NCI-H146 (cell line): Measurements from ENCODE around the gene AMD1.
"Not testable (repeated sequence)": the region's sequence is repeated elsewhere in the genome, so short reads cannot be mapped to it uniquely, and the experiment has no call there.

Experiments
- DNase-seq: peaks from one replicate; lab custom pipeline; 2025; lab: John Stamatoyannopoulos, UW

AMD1 gene

DNA sequence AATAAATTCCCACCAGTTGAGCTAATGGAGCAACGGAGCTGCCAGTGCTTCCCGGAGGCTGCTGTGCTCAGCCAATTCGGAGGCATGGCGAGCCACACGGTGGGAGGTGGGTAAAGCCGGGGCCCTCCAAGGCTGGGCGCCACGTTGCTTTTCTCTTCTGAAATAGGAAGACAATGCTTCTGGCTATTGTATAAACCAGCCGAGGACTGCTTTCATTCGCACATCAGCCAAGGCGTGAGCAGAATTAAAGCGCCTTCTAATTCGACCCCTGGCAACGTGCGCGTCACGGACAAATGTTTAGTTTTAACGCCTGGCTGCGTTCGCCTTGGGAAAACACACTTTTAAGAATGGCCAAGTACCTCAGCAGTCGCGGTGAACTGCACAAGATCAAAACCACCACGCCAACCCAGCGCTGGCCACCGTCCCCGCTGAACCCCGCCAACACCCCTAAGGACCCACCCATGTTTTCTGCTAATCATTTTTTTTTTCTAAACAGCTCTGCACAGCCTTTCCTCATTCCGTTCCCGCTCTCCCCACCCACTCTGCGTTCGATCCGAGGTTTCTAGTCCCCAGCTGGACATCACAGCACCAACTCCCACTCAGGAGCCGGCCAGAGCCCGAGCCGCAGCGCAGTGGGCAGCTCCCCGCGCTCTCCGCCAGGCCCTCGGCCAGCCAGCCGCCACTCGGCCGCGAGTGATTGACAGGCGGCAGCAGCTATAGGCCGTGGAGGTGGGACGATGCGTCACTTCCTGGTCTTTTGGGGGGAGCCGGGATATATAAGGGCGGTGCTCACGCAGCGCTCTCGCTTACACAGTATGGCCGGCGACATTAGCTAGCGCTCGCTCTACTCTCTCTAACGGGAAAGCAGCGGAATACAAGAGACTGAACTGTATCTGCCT is at the start of gene AMD1:
Gene AMD1 (plus strand): TSS at position 805 of the 899 bp plus-strand sequence. CDS start 321 bp downstream, outside the sequence.
- peak; percentile 99 for DNase-seq

DNA sequence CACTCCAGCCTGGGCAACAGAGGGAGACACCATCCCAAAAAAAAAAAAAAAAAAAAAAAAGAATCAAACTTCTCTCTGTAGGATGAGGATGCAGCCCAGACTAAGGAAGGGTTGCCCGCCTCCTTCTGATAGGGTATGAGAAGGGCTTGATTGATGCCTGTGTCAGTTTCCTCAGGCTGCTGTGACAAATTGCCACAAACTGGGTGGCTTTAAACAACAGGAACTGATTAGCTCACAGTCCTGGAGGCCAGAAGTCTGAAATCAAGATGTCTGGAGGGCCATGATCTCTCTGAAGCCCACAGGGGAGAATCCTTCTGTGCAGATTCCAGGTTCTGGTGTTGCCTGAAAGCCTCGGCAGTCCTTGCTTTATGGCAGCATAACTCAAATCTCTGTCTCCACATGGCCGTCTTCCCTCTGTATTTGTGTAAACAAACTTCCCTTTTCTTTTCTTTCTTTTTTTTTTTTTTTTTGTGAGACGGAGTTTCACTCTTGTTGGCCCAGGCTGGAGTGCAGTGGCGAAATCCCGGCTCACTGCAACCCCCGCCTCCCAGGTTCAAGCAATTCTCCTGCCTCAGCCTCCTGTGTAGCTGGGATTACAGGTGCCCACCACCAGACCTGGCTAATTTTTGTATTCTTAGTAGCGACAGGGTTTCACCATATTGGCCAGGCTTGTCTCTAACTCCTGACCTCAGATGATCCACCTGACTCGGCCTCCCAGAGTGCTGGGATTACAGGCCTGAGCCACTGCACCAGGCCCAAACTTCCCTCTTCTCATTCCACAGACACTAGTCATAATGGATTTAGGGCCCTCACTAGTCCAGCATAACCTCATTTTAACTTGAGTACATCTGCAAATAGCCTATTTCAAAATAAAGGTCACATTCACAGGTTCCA is 48.1 kb upstream of the AMD1 start:
- DNase-seq: no peak

DNA sequence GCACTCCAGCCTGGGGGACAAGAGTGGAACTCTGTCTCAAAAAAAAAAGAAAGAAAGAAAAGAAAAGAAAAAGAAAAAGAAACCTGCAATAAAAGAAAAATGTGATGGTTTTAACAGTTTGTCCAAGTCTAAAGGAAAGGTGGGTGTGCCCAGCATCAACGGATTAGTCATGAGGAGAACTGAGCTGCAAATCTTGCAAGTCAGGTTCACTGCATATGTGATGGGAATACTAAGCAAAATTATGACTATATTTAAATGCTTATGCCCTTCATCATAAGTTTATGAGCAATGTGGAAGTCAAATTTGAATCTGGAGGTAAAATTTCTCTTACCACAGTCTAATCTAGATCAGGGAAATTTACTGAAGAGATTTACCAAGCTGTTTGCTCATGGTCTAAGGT is 46.2 kb upstream of the AMD1 start:
- no peak for DNase-seq

DNA sequence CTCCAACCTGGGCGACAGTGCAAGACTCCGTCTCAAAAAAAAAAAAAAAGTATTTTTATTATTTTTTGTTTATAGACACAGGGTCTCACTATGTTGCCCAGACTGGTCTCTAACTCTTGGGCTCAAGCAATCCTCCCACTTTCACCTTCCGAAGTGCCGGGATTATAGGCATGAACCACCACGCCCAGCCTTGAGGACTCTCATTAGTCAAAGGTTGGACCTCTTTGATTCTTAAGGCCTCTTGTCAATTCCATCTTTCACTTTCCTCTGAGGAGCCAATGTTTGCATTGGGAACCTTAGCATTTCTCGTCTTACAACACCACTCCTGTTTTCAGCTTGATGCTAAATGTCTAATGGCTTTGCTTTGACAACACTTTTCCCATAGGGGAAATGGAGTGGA is 43.2 kb upstream of the AMD1 start:
- DNase-seq: no peak

DNA sequence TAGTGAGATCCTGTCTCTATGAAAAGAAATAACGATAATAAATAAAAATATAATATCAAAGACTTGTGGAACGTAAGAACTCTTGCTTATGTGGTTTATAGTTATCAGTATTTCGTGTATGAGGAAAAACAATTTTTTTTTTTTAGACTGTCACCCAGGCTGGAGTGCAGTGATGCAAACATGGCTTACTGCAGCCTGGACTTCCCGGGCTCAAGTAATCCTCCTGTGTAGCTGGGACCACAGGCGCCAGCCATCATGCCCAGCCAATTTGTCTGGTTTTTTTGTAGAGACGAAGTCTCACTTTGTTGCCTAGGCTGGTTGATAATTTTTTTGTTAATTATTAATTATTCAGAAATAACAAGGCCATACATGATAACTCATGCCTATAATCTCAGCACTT is 40.8 kb upstream of the AMD1 start:
- no peak for DNase-seq

DNA sequence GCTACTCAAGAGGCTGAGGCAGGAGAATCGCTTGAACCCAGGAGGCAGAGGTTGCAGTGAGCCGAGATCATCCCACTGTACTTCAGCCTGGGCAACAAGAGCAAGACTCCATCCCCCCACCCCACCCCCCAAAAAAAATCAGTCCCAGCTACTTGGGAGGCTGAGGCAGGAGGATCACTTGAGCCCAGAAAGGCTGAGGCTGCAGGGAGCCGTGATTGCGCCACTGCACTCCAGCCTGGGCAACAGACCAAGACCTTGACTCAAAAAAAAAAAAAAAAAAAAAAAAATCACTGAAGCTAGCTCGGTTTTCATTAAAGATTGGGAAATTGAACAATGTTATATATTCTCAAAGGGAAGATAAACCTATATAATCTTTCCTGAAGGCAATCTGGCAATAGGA is 38.8 kb upstream of the AMD1 start:
- not testable (repeated sequence) for DNase-seq

DNA sequence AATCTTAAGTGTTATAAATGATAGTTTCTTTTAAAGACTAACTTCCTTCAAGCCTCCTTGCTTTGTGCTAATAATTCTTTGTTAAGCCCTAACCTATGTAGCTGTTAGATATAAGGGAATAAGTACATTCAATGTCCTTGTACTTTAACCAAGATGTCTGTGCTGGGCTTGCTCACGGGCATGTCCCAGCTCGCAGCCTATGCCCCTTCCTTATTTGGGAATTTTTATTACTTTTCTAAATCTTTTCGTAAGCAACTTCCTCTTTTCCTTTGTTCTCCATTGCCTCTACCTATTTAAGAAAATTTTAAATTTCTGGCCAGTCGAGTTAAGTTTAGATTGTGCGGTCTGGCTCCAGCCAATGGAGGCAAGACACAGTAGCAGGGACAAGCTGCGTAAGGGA is 33.3 kb upstream of the AMD1 start:
- DNase-seq: no peak

DNA sequence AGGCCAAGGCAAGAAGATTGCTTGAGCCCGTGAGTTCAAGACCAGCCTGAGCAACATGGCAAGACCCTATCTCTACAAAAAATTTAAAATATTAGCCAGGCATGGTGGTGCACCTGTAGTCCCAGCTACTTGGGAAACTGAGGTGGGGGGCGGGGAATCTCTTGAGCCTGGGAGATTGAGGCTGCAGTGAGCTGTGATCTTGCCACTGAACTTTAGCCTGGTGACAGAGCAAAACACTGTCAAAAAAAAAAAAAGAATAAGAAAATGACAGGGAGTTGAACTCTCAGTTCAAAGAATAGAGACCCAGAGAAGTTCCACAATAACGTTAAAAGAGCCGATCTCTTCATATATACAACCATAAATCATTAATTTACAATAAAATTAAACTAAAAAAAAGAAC is 24.8 kb upstream of the AMD1 start:
- no peak for DNase-seq

DNA sequence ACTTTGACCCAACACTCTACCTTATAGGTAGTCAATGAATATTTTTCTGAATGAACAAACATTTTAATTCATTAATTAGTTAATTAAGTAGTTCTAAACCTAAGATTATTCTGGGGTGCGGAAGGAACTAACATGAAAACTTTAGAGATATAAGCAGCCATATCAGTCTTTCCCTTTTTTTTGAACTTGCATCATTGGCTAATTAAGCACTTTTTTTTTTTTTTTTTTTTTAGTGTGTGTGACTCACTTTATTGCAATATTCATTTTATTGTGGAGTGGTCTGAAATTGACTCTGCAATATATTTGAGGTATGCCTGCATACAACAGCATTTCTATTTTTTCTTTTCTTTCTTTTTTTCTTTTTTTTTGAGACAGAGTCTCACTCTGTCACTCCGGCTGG is 21.8 kb upstream of the AMD1 start:
- DNase-seq: no peak

DNA sequence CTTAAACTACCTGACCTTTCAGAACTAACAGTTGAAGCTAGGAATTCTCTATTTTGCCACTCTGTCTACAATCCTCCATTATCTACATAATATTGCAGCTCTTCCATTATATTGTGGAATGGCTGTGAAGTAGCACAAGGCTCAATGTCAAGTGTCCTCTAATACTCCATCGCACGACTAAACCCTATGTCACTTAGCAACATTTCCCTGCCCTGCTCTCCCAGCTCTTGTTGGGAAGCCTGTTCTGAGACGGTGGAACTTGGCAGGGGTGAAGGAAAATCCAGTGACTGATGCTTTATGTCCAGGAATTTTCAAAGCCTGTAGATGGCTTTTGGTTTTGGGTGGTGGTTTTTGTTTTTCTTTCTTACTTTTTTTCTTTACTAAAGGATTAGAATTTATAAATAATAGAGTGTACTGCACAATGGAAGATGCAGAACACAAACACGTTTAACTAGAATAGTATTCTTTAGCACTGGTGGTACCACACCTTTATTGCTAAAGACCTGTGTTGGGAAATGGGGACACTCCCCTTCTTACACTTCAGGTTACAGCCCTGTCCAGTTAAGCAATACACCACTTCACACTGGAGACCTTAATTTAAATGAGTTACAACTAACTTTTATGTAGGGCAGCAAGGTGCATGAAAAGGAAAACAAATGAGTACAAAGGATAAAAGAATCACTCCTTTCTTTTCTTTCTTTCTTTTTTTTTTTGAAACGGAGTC is 20.7 kb upstream of the AMD1 start:
- no peak for DNase-seq

DNA sequence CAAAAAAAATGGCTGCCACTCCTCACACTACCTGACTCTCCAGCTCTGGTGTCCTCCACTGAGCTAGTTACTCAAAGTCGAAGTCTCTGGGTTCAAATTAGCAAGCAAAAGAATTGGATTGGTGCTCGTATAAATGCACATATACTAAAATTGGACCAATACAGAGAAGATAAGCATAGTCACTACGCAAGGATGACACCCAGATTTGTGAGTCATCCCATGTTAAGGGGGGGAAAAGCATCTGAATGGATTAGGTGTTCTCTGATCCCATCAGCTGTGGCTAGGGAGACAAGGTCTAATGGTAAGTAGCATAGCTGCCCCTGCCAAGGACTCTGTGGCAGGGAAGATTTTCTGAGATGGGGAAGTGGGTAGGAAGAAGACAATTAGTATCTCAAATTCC is 18.3 kb upstream of the AMD1 start:
- no peak for DNase-seq

DNA sequence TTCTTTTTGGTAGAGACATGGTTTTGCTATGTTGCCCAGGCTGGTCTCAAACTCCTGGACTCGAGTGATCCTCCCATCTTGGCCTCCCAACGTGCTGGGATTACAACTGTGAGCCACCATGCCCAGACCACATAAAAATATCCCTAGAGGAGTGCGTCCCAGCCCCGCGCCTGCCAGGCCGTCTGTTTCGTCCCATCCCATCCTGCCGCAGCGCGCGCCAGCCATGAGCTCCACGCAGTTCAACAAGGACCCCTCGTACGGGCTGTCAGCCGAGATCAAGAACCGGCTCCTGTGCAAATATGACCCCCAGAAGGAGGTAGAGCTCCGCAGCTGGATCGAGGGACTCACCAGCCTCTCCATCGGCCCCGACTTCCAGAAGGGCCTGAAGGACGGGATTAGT is 16.6 kb upstream of the AMD1 start:
- DNase-seq: no peak

DNA sequence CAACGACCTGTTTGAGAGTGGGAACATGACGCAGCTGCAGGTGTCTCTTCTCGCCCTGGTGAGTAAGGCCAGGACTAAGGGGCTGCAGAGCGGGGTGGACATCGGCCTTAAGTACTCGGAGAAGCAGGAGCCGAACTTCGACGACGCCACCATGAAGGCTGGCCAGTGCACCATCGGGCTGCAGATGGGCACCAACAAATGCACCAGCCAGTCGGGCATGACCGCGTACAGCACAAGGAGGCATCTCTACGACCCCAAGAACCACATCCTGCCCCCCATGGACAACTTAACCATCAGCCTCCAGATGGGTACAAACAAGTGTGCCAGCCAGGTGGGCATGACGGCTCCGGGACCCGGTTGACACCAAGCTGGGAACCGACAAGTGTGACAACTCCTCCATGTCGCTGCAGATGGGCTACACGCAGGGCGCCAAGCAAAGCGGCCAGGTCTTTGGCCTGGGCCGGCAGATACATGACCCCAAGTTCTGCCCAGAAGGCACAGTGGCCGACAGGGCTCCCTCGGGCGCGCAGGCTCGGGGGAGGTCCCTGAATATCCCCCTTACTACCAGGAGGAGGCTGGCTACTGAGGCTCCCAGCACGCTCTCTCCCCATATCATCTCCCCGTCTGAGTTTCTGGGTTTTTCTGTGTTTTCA is 15.9 kb upstream of the AMD1 start:
- DNase-seq: no peak

DNA sequence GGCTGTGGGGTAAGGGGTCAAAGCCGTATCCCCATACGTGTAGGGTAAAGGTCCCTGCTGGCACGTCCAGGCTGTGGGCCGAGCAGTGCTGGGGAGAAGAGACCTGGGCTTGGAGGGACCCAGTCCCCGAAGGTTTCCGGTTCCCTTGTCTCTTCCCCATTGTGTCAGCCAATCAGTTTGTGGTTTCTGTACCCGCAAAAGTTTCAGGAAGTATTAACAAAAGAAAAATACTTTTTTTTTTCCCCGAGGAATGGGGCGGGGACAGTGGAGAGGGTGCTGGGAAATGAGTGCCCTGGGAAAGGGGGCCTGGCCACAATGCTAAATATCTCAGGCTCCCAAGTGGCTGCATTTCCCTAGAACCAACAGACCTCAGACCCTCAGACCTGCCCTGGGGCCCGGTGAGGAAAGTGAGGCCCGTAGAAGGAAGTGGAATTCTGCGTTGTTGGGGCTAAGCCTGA is 15.2 kb upstream of the AMD1 start:
- no peak for DNase-seq

DNA sequence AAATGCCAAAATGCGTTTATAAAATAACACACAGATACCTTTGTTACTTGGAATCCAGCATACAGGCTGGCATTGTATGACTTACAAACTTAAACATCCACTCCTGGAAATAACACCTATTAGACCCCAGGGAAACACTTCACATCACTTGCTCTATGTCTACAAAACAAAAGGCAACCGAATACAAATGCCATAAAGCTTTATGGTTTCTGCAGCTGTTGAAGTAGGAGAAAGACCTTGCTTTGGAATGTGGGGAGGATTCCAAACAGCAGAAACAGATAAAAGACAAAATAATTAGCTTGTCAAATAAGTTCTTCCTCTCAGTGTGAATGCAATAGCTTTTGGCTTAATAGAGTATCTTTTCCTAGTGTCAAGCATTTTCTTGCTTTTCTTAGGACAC is 9.8 kb upstream of the AMD1 start:
- no peak for DNase-seq

DNA sequence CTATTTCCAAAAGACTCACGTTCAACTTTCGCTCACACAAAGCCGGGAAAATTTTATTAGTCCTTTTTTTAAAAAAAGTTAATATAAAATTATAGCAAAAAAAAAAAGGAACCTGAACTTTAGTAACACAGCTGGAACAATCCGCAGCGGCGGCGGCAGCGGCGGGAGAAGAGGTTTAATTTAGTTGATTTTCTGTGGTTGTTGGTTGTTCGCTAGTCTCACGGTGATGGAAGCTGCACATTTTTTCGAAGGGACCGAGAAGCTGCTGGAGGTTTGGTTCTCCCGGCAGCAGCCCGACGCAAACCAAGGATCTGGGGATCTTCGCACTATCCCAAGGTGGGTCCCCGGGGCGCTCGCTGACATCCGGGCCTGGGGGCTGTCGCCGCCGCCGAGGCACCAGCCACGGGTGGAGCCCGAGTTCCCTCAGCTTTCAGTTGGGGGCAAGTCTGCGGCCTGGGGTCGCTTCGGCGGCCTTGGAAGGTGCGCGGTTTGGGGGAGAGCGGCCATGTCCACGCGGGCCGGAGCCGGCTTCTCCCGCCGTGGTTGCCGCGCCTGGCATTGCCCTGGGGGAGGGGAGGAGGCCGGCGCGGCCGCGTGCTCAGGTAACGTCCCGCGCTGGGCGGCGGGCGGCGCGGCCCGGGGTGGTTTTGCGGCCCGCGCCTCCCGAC is 429 bp downstream of the AMD1 start:
- peak; percentile 69 for DNase-seq

DNA sequence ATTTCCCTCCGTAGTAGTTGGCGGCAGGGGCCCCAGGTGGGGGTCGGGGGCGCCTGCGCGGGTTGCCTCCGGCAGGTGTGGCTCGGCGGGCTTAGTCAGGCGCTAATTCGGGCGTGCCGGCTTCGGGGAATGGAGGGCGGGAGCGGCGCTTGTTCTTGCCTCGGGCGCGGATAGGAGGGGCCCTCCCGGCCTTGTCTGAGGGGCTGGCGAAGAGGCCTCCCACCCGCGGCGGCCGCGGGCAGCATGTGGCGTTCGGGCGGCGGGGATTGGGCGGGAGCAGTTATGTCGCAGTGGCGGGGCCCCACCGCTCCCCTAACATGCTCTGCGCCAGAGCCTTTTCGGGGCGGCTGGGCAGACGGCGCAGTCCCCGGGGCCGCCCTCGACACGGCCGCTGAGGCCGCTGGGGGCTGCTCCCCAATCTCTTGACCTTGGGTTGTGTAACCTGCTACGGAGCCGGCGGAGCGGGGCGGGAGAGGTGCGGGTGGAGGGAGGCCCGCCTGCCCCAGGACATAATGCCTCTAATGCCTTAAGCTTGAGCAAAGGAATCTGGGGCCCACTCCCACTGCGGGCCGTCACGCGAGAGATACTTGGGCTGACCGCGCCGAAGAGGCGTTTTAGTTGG is 1.1 kb downstream of the AMD1 start:
- DNase-seq: peak; percentile 83

DNA sequence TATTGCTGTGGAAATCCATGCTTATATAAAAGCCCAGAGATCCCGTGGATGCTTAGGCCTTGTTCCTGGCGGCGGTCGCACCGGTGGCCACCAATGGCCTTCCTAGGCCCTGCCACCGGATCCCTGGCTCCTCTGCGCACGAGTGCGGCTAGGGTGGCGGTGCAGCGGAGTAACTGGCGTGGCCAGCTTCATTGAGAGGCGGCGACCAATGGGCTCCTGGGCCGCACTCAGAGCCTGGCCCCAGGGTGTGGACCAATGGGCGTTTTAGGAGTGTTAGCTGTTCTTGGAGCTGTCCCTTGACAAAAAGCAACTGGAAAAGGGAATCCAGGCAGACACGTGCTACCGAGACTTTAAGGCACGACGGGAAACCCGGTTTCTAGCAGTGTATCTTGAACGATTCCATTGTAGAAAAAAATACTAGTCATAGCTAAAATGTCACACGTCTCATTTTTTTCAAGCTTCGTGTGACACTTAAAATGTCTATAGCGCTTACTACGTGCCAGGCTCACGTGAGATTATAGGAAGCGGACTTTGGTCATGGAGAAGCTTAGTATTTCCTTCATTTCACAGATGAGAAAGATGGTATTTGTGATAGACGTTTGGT is 1.7 kb downstream of the AMD1 start:
- DNase-seq: peak; percentile 88

DNA sequence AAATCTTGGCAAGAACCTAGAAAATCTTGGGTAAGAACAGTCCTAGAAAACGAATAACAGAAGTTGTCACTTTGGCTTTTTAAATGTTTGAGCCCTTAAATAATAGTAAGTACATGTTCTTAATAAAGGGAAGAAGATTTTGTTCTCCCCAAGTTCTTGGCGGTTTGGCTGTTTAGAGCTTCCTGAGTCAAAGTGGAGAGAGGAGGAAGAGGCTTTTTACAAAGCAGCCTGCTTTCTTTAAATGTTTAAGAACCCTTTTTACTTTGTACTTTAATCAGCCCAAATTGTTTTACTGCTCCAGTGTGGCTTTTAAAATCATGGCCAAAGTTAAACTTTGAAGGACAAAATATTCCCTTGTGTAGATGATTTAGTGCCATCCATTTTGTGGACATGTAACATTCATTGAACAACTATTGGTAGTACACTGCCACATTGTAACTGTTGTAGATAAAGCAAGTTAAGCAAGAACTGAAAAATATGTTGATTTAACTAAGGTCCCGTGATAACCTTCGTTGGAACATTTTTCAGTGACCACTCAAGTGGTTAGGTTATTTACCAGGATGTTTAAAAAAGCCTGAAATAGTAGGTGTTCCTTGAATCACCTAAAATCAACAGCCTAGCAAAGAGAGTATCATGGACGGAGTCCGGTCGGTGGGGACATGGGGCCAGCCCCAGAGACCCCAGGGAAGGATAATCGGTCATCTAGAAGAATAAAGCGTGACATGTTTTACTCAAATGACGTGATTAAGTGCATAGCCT is 2.4 kb downstream of the AMD1 start:
- no peak for DNase-seq

DNA sequence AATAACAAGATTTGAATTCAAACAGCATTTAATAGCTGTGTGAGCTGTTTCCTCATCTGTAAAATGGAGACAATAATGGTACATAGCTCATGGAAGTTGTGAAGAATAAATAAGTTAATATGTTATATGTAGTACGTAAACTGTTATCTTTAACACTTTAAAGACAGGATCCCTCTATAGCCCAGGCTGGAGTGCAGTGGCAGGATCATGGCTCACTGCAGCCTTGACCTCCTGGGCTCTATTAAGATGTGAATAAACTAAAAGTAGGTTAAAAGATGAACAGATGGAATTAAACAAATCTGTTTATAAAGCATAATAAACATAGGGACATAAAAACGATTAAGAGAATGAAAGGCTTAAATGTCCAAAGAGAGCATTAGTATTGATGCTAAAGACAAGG is 3.0 kb downstream of the AMD1 start:
- no peak for DNase-seq
